HepG2 (cell line): Measurements from ENCODE around the gene COL10A1. TPM values are rescaled to one million over a fixed set of nuclear protein-coding genes. Genes with fewer than 3 reads are reported as not detected.

Source experiments
- CCAR2 ChIP-seq: fragments of 200-400 bp; formaldehyde crosslinking; optimal IDR thresholded peaks from 2 replicates; pipeline ENCODE3; 2018; ENCODE audit warnings: low read depth, mild to moderate bottlenecking, low read length, moderate library complexity
- CENPT ChIP-seq: sonication (generic); formaldehyde crosslinking; IDR thresholded peaks from 2 replicates; pipeline ENCODE4 v1.8.0; 2022; ENCODE audit warnings: low read depth, mild to moderate bottlenecking, moderate library complexity, missing genetic modification reagents
- FOSL1 ChIP-seq: sonication (generic); formaldehyde crosslinking; IDR thresholded peaks from 2 replicates; pipeline ENCODE4 v1.9.0; 2021; ENCODE audit warnings: missing genetic modification reagents, borderline replicate concordance
- HCFC1 ChIP-seq: fragments of 150-350 bp; IDR thresholded peaks from 2 replicates; pipeline ENCODE4 v1.6.1; 2014; ENCODE audit warnings: low read depth, low read length
- JUN ChIP-seq: sonication (generic); formaldehyde crosslinking; IDR thresholded peaks from 2 replicates; pipeline ENCODE4 v1.4.0; 2020; ENCODE audit warnings: mild to moderate bottlenecking, missing genetic modification reagents
- NR2F6 ChIP-seq, 2 experiments: IDR thresholded peaks; 2 replicates each; pipeline ENCODE4 v1.6.1; 2016; ENCODE audit warnings: antibody characterized with exemption in 1 of 2, mild to moderate bottlenecking in 1 of 2
- NR3C1 ChIP-seq: sonication (generic); formaldehyde crosslinking; IDR thresholded peaks from 2 replicates; pipeline ENCODE4 v1.4.0; 2020; ENCODE audit warnings: missing genetic modification reagents
- PHF8 ChIP-seq: sonication (generic); formaldehyde crosslinking; IDR thresholded peaks from 2 replicates; pipeline ENCODE4 v1.5.0; 2020; ENCODE audit warnings: missing genetic modification reagents
- SCMH1 ChIP-seq: sonication (generic); formaldehyde crosslinking; IDR thresholded peaks from 2 replicates; pipeline ENCODE4 v1.9.0; 2021; ENCODE audit warnings: missing genetic modification reagents, mild to moderate bottlenecking, borderline replicate concordance
- SMAD3 ChIP-seq: sonication (generic); formaldehyde crosslinking; IDR thresholded peaks from 2 replicates; pipeline ENCODE4 v1.4.0; 2020; ENCODE audit warnings: missing genetic modification reagents
- SP4 ChIP-seq: sonication (generic); formaldehyde crosslinking; IDR thresholded peaks from 2 replicates; pipeline ENCODE4 v1.8.1; 2023; ENCODE audit warnings: mild to moderate bottlenecking, missing genetic modification reagents
- TARDBP ChIP-seq: sonication (generic); formaldehyde crosslinking; IDR thresholded peaks from 2 replicates; pipeline ENCODE4 v1.8.0; 2022; ENCODE audit warnings: mild to moderate bottlenecking, missing genetic modification reagents
- TEAD2 ChIP-seq: sonication (generic); formaldehyde crosslinking; IDR thresholded peaks from 2 replicates; pipeline ENCODE4 v1.9.0; 2021; ENCODE audit warnings: missing genetic modification reagents
- ZFP36L1 ChIP-seq: sonication (generic); formaldehyde crosslinking; IDR thresholded peaks from 2 replicates; pipeline ENCODE4 v1.8.0; 2022; ENCODE audit warnings: mild to moderate bottlenecking, missing genetic modification reagents, moderate library complexity
- ZNF230 ChIP-seq: sonication (generic); formaldehyde crosslinking; IDR thresholded peaks from 2 replicates; pipeline ENCODE4 v1.4.0; 2020; ENCODE audit warnings: mild to moderate bottlenecking, missing genetic modification reagents
- ZNF235 ChIP-seq: sonication (generic); formaldehyde crosslinking; IDR thresholded peaks from 2 replicates; pipeline ENCODE4 v1.8.1; 2023; ENCODE audit warnings: mild to moderate bottlenecking, missing genetic modification reagents, borderline replicate concordance
- ZNF629 ChIP-seq: sonication (generic); formaldehyde crosslinking; conservative IDR thresholded peaks from 2 replicates; pipeline ENCODE4 v1.5.0; 2020; ENCODE audit warnings: missing genetic modification reagents
- ZNF879 ChIP-seq: sonication (generic); formaldehyde crosslinking; IDR thresholded peaks from 2 replicates; pipeline ENCODE4 v1.8.1; 2023; ENCODE audit warnings: missing genetic modification reagents
- polyA plus RNA-seq, 8 experiments: library from polyadenylated mRNA; depleted of rRNA in 3 of 8; stranded (reverse) in 7 of 8; unstranded in 1 of 8; fragments of >200 nt; fragmentation: Illumina TruSeq in 4 of 8; extraction: Trizol in 4 of 8; gene quantifications; 2 replicates each; pipeline versions ENCODE4 v1.2.1 to v1.2.3, GENCODE V29; 2011 to 2016; ENCODE audit warnings: low read depth in 4 of 8, missing spikeins in 1 of 8, mixed read lengths in 1 of 8; ENCODE audit not compliant: insufficient read depth in 1 of 8
- total RNA-seq, 5 experiments: library from RNA; depleted of rRNA; stranded (reverse); fragments of >200 nt; fragmentation: Illumina TruSeq; extraction: Trizol; gene quantifications; 2 replicates each; pipeline ENCODE4 v1.2.3, GENCODE V29; 2016; ENCODE audit warnings: low read depth in 1 of 5
- TF ChIP-seq, protein P1 (sequence below), 2 experiments: fragments of 450-650 bp in 1 of 2; sonication (generic) in 1 of 2; formaldehyde crosslinking; IDR thresholded peaks; 2 replicates each; pipeline versions ENCODE4 v1.5.0 to v1.8.0; 2020 to 2022; ENCODE audit warnings: mild to moderate bottlenecking in 1 of 2, missing genetic modification reagents in 1 of 2
- TF ChIP-seq, protein P2 (sequence below): IDR thresholded peaks from 2 replicates; pipeline ENCODE4 v1.6.1; 2016; ENCODE audit warnings: low read depth
- TF ChIP-seq, protein P3 (sequence below): sonication (generic); formaldehyde crosslinking; IDR thresholded peaks from 2 replicates; pipeline ENCODE4 v1.5.0; 2020; ENCODE audit warnings: mild to moderate bottlenecking, missing genetic modification reagents
- TF ChIP-seq, protein P4 (sequence below): sonication (generic); formaldehyde crosslinking; IDR thresholded peaks from 2 replicates; pipeline ENCODE4 v1.4.0; 2020; ENCODE audit warnings: missing genetic modification reagents, mild to moderate bottlenecking, borderline replicate concordance

Gene COL10A1
- total and polyA plus RNA-seq, 2 of the 13 experiments (the other 11 are each of a cell fraction or from before 2014, with no cell fraction given), result 0.07 TPM; not detected in 1

DNA sequence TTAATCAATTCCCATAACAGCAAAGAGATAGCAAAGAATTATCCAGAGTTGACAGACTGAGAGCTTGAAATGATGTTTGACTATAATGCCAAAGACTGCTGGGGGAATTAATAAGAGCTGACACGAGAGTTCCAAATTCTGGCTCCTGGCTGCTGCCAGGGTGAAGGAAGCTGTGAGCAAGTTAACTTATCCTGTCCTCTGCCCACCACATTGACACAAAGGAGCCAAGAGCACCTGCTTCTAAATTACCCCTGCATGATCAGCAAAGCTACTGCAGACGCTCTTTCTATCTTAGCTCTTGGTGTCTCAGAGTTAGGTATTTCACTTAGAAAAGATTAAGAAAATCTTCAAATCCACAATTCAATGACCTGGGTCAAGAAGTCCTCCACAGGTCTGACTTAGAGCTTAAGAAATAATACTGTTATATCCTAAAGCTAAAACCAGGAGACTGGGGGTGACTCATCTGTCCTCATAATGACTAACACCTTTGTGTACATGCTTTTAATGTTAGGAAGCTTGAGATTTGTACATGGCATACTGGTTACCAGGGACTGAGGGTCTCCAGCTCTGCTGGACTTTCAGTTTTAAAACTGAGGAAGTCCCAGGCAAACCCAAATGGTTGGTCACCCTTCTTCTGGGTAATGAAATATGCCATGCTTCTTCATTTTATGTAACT lies 52.0 kb downstream of the COL10A1 start (continued):
- TF ChIP-seq, protein P1, sequence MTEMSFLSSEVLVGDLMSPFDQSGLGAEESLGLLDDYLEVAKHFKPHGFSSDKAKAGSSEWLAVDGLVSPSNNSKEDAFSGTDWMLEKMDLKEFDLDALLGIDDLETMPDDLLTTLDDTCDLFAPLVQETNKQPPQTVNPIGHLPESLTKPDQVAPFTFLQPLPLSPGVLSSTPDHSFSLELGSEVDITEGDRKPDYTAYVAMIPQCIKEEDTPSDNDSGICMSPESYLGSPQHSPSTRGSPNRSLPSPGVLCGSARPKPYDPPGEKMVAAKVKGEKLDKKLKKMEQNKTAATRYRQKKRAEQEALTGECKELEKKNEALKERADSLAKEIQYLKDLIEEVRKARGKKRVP (CRISPR knock-in tag; IDR thresholded peaks at IDR 0.05), result no peak
- no peak for TF ChIP-seq PHF8
- TF ChIP-seq, protein P2, sequence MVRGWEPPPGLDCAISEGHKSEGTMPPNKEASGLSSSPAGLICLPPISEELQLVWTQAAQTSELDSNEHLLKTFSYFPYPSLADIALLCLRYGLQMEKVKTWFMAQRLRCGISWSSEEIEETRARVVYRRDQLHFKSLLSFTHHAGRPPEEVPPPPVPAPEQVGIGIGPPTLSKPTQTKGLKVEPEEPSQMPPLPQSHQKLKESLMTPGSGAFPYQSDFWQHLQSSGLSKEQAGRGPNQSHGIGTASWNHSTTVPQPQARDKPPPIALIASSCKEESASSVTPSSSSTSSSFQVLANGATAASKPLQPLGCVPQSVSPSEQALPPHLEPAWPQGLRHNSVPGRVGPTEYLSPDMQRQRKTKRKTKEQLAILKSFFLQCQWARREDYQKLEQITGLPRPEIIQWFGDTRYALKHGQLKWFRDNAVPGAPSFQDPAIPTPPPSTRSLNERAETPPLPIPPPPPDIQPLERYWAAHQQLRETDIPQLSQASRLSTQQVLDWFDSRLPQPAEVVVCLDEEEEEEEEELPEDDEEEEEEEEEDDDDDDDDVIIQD (CRISPR knock-in tag), result peak; percentile 69; the same call in 1 of the 2 replicates
- no peak for TF ChIP-seq NR3C1 (CRISPR knock-in tag)
- TF ChIP-seq CCAR2, result no peak
- peak; percentile 63; the same call in 1 of the 2 replicates for TF ChIP-seq JUN (CRISPR knock-in tag)
- no peak for TF ChIP-seq ZNF235 (CRISPR knock-in tag)
- TF ChIP-seq CENPT (CRISPR knock-in tag), result no peak
- no peak for TF ChIP-seq SMAD3
- no peak for TF ChIP-seq HCFC1
- TF ChIP-seq, protein P3, sequence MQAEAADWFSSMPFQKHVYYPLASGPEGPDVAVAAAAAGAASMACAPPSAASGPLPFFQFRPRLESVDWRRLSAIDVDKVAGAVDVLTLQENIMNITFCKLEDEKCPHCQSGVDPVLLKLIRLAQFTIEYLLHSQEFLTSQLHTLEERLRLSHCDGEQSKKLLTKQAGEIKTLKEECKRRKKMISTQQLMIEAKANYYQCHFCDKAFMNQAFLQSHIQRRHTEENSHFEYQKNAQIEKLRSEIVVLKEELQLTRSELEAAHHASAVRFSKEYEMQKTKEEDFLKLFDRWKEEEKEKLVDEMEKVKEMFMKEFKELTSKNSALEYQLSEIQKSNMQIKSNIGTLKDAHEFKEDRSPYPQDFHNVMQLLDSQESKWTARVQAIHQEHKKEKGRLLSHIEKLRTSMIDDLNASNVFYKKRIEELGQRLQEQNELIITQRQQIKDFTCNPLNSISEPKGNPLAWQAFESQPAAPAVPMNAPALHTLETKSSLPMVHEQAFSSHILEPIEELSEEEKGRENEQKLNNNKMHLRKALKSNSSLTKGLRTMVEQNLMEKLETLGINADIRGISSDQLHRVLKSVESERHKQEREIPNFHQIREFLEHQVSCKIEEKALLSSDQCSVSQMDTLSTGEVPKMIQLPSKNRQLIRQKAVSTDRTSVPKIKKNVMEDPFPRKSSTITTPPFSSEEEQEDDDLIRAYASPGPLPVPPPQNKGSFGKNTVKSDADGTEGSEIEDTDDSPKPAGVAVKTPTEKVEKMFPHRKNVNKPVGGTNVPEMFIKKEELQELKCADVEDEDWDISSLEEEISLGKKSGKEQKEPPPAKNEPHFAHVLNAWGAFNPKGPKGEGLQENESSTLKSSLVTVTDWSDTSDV, result no peak
- no peak for TF ChIP-seq SP4 (CRISPR knock-in tag)
- no peak for TF ChIP-seq ZNF230 (CRISPR knock-in tag)
- TF ChIP-seq, protein P4, sequence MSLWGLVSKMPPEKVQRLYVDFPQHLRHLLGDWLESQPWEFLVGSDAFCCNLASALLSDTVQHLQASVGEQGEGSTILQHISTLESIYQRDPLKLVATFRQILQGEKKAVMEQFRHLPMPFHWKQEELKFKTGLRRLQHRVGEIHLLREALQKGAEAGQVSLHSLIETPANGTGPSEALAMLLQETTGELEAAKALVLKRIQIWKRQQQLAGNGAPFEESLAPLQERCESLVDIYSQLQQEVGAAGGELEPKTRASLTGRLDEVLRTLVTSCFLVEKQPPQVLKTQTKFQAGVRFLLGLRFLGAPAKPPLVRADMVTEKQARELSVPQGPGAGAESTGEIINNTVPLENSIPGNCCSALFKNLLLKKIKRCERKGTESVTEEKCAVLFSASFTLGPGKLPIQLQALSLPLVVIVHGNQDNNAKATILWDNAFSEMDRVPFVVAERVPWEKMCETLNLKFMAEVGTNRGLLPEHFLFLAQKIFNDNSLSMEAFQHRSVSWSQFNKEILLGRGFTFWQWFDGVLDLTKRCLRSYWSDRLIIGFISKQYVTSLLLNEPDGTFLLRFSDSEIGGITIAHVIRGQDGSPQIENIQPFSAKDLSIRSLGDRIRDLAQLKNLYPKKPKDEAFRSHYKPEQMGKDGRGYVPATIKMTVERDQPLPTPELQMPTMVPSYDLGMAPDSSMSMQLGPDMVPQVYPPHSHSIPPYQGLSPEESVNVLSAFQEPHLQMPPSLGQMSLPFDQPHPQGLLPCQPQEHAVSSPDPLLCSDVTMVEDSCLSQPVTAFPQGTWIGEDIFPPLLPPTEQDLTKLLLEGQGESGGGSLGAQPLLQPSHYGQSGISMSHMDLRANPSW, result no peak
- no peak for TF ChIP-seq TARDBP (CRISPR knock-in tag)
- peak; percentile 48; the same call in 1 of the 2 replicates for TF ChIP-seq FOSL1 (CRISPR knock-in tag)
- no peak for TF ChIP-seq TEAD2
- no peak for TF ChIP-seq ZNF629
- TF ChIP-seq SCMH1, result no peak
- TF ChIP-seq NR2F6 (IDR thresholded peaks at IDR 0.05), result no peak
- no peak for TF ChIP-seq NR2F6 (CRISPR knock-in tag; IDR thresholded peaks at IDR 0.05)
- TF ChIP-seq ZFP36L1 (CRISPR knock-in tag), result no peak
- TF ChIP-seq ZNF879 (CRISPR knock-in tag), result no peak
